ENCODE measurements around the gene TMEM145.

The TMEM145 gene

GRCh38 chr19:42343344-42344110 is 30.4 kb downstream of the TMEM145 start:
- Histone ChIP-seq H4K20me1 (ENCODE audit: control insufficient read depth, insufficient read depth, low read depth, low read length) (no peaks in the 10 kb centered on the region), H3K4me3 (ENCODE audit: low read length) (no peak overlapping the region), H3K9me2 (replicated peaks; ENCODE audit: control insufficient read depth, low read length) (no peaks in the 10 kb centered on the region), H3K27me3 (ENCODE audit: control insufficient read depth, low read length) (no peaks in the 10 kb centered on the region), H3F3A (ENCODE audit: control insufficient read depth, insufficient read depth) (no peaks in the 10 kb centered on the region), H3K36me3 (ENCODE audit: control insufficient read depth, low read length) (0 out of 2 replicates have a peak, but pooled peaks cover 4% of the 10 kb centered on the region), H3K27ac (ENCODE audit: low read depth, low read length) (no peak overlapping the region), H3K9me3 (ENCODE audit: control insufficient read depth, insufficient read depth, low read length) (no peaks in the 10 kb centered on the region), H3K4me1 (ENCODE audit: control insufficient read depth, low read length) (peaks cover 10% of the 10 kb centered on the region), H3K79me2 (ENCODE audit: control insufficient read depth, low read length) (no peaks in the 10 kb centered on the region), H3K4me2 (ENCODE audit: low read length) (no peak overlapping the region)
- peak; percentile 64 for TF ChIP-seq CTCF (IDR thresholded peaks at IDR 0.05; ENCODE audit: low read depth, low read length, poor library complexity, severe bottlenecking)
- no peak for TF ChIP-seq EZH2phosphoT487 (IDR thresholded peaks at IDR 0.05; ENCODE audit: borderline replicate concordance, low read length)

GRCh38 chr19:42344336-42344893 is 31.3 kb downstream of the TMEM145 start:
- H3K36me3 ChIP-seq (ENCODE audit: control insufficient read depth, low read length) = 0 out of 2 replicates have a peak, but pooled peaks cover 4% of the 10 kb centered on the region
- H3F3A ChIP-seq (ENCODE audit: control insufficient read depth, insufficient read depth) = no peaks in the 10 kb centered on the region
- H4K20me1 ChIP-seq (ENCODE audit: control insufficient read depth, insufficient read depth, low read depth, low read length) = no peaks in the 10 kb centered on the region

DNA sequence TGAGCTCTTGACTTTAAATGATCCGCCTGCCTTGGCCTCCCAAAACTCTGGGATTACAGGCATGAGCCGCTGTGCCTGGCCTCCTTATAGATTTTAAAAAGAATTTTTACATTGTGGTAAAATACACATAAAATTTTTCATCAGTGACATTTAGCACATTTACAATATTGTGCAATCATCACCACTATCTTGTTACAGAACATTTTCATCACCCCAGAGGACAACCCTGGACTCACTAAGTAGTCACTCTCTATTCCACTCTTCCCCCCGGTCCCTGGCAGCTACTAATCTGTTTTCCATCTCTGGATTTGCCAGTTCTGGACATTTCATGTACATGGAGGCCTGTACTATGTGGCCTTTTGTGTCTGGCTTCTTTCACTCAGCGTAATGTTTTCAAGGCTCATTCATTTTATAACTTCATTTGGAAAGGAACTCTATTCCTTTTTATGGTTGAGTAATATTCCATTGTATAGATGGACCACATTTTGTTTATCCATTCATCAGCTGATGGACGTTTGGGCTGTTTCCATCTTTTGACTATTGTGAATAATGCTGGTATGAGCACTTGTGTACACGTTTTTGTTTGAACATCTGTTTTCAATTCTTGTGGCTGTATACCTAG is 32.2 kb downstream of the TMEM145 start:
- no peaks in the 10 kb centered on the region for H3K9me2 ChIP-seq (replicated peaks; ENCODE audit: control insufficient read depth, low read length)
- no peaks in the 10 kb centered on the region for H3F3A ChIP-seq (ENCODE audit: control insufficient read depth, insufficient read depth)
- H3K36me3 ChIP-seq (ENCODE audit: control insufficient read depth, low read length) = 0 out of 2 replicates have a peak, but pooled peaks cover 4% of the 10 kb centered on the region
- no peaks in the 10 kb centered on the region for H3K9me3 ChIP-seq (ENCODE audit: control insufficient read depth, insufficient read depth, low read length)
- H3K4me2 ChIP-seq (ENCODE audit: low read length) = no peak overlapping the region
- H3K4me1 ChIP-seq (ENCODE audit: control insufficient read depth, low read length) = no peaks in the 10 kb centered on the region
- H3K27ac ChIP-seq (ENCODE audit: low read depth, low read length) = no peak overlapping the region
- no peak for TF ChIP-seq CTCF (IDR thresholded peaks at IDR 0.05; ENCODE audit: low read depth, low read length, poor library complexity, severe bottlenecking)
- no peak for TF ChIP-seq EZH2phosphoT487 (IDR thresholded peaks at IDR 0.05; ENCODE audit: borderline replicate concordance, low read length)
- H4K20me1 ChIP-seq (ENCODE audit: control insufficient read depth, insufficient read depth, low read depth, low read length) = no peaks in the 10 kb centered on the region
- no peak overlapping the region for H3K4me3 ChIP-seq (ENCODE audit: low read length)
- H3K79me2 ChIP-seq (ENCODE audit: control insufficient read depth, low read length) = no peaks in the 10 kb centered on the region
- H3K27me3 ChIP-seq (ENCODE audit: control insufficient read depth, low read length) = no peaks in the 10 kb centered on the region

More at GRCh38 chr19:42344336-42344893, 31.3 kb downstream of the TMEM145 start:
- TF ChIP-seq EZH2phosphoT487 (IDR thresholded peaks at IDR 0.05; ENCODE audit: borderline replicate concordance, low read length) = no peak
- no peak for TF ChIP-seq CTCF (IDR thresholded peaks at IDR 0.05; ENCODE audit: low read depth, low read length, poor library complexity, severe bottlenecking)
- no peaks in the 10 kb centered on the region for H3K79me2 ChIP-seq (ENCODE audit: control insufficient read depth, low read length)
- H3K27me3 ChIP-seq (ENCODE audit: control insufficient read depth, low read length) = no peaks in the 10 kb centered on the region
- H3K9me2 ChIP-seq (replicated peaks; ENCODE audit: control insufficient read depth, low read length) = no peaks in the 10 kb centered on the region
- no peak overlapping the region for H3K4me3 ChIP-seq (ENCODE audit: low read length)
- no peak overlapping the region for H3K27ac ChIP-seq (ENCODE audit: low read depth, low read length)
- H3K4me1 ChIP-seq (ENCODE audit: control insufficient read depth, low read length) = peaks cover 4% of the 10 kb centered on the region
- no peaks in the 10 kb centered on the region for H3K9me3 ChIP-seq (ENCODE audit: control insufficient read depth, insufficient read depth, low read length)
- H3K4me2 ChIP-seq (ENCODE audit: low read length) = no peak overlapping the region
